ENCODE results near the gene KRTAP9-7.
"Not testable (repeated sequence)": the region's sequence is repeated elsewhere in the genome, so short reads cannot be mapped to it uniquely, and the experiment has no call there.

Gene KRTAP9-7, protein sequence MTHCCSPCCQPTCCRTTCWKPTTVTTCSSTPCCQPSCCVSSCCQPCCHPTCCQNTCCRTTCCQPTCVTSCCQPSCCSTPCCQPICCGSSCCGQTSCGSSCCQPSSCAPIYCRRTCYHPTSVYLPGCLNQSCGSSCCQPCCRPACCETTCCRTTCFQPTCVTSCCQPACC

DNA sequence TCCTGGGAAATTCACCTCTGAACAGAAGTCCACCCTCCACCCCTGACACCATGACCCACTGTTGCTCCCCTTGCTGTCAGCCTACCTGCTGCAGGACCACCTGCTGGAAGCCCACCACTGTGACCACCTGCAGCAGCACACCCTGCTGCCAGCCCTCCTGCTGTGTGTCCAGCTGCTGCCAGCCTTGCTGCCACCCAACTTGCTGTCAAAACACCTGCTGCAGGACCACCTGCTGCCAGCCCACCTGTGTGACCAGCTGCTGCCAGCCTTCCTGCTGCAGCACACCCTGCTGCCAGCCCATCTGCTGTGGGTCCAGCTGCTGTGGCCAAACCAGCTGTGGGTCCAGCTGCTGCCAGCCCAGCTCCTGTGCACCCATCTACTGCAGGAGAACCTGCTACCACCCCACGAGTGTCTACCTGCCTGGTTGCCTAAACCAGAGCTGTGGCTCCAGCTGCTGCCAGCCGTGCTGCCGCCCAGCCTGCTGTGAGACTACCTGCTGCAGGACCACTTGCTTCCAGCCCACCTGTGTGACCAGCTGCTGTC lies at the start of gene KRTAP9-7:
TSS of gene KRTAP9-7 (plus strand) at position 51 of the 543 bp plus-strand sequence. CDS start at position 51, 0 bp downstream.
- DNase-seq: not testable (repeated sequence)

DNA sequence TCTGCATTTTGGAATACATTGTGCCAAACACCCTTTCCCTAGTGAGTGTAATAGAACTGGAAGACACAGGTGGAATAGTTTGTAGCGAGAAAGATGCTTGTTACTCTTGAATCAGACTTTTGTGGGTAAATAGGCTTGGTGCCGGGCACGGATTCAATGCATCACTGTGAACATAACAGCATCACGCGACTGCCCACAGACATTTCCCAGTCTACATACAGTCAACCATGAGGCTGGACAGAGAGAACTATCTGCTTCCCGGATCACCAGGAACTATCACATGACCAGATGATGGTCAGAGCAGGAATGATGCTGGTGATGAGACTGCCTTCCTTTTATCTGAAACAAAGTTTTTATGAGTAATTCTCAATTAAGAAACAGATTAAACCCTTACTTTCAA lies 49.4 kb upstream of the KRTAP9-7 start:
- DNase-seq: no peak

DNA sequence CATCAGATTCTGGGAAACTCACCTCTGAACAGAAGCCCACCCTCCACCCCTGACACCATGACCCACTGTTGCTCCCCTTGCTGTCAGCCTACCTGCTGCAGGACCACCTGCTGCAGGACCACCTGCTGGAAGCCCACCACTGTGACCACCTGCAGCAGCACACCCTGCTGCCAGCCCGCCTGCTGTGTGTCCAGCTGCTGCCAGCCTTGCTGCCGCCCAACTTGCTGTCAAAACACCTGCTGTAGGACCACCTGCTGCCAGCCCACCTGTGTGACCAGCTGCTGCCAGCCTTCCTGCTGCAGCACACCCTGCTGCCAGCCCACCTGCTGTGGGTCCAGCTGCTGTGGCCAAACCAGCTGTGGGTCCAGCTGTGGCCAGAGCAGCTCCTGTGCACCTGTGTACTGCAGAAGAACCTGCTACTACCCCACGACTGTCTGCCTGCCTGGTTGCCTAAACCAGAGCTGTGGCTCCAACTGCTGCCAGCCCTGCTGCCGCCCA lies 48.9 kb upstream of the KRTAP9-7 start, which contains the start of gene KRTAP9-2:
TSS of gene KRTAP9-2 (plus strand) at position 51 of the 498 bp plus-strand sequence. CDS start at position 58, 7 bp downstream.
- DNase-seq: not testable (repeated sequence)

DNA sequence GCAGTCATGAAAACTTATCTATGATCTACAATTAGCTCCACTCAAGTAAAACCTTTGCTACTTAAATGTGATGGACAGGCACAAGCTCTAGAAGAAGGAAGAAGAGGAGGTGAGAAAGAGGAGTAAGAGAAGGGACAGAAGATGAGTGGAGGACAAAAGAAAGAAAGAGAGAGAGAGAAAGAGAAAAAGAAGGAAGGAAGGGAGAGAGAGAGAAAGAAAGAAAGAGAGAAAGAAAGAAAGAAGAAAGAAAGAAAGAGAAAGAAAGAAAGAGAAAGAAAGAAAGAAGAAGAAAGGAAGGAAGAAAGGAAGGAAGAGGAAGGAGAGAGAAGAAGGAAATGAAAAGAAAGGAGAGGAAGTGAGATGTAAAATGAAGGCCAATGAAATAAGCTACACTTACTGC lies 45.4 kb upstream of the KRTAP9-7 start:
- DNase-seq: no peak

DNA sequence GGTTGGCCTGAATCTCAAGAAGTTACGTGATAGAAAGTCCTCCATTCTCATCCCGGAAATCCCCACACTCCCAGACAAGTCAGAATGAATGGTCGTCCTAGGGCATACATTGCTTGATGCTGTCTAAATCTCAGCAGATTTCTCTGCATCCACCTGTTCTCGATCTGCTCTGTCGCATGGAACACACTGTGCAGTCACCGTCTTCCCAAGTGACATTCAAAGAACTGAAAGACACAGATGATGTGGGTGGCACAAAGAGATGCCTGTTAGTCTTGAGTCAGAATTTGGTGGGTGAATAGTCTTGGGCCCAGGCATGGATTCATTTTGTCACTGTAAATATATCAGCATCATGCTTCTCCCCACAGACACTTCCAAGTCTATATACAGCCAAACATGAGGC lies 43.8 kb upstream of the KRTAP9-7 start:
- no peak for DNase-seq

DNA sequence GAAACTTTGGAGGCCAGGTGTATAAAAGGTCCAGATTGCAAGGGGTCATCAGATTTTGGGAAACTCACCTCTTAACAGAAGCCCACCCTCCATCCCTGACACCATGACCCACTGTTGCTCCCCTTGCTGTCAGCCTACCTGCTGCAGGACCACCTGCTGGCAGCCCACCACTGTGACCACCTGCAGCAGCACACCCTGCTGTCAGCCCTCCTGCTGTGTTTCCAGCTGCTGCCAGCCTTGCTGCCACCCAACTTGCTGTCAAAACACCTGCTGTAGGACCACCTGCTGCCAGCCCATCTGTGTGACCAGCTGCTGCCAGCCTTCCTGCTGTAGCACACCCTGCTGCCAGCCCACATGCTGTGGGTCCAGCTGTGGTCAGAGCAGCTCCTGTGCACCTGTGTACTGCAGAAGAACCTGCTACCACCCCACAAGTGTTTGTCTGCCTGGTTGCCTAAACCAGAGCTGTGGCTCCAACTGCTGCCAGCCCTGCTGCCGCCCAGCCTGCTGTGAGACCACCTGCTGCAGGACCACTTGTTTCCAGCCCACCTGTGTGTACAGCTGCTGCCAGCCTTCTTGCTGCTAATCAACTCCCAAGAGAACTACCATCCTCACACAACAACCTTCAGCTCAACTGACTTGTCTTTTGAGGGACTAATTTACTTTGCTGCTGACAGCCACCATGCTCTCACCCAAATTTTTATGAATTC lies 42.9 kb upstream of the KRTAP9-7 start, which contains the start of gene KRTAP9-3:
TSS of gene KRTAP9-3 (plus strand) at position 51 of the 707 bp plus-strand sequence. CDS start at position 104, 53 bp downstream.
- DNase-seq: not testable (repeated sequence)

DNA sequence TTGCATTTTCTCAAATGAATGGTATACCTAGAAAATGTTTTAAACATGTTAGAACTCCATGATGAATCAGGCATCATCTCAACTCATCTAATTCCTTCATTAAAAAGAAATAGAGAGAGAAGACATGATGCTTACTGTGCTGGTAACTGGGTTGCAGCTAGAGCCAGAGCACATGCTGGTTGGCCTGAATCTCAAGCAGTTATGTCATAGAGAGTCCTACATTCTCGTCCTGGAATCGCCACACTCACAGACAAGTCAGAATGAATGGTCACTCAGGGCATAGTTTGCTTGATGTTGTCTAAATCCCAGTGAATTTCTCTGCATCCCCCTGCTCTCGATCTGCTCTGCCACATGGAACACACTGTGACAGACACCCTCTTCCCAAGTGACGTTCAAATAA lies 38.4 kb upstream of the KRTAP9-7 start:
- DNase-seq: not testable (repeated sequence)

DNA sequence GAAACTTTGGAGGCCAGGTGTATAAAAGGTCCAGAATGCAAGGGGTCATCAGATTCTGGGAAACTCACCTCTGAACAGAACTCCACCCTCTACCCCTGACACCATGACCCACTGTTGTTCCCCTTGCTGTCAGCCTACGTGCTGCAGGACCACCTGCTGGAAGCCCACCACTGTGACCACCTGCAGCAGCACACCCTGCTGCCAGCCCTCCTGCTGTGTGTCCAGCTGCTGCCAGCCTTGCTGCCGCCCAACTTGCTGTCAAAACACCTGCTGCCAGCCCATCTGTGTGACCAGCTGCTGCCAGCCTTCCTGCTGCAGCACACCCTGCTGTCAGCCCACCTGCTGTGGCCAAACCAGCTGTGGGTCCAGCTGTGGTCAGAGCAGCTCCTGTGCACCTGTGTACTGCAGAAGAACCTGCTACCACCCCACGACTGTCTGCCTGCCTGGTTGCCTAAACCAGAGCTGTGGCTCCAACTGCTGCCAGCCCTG lies 37.5 kb upstream of the KRTAP9-7 start, which contains the start of gene KRTAP9-8:
TSS of gene KRTAP9-8 (plus strand) at position 51 of the 489 bp plus-strand sequence. CDS start at position 104, 53 bp downstream.
- DNase-seq: not testable (repeated sequence)

DNA sequence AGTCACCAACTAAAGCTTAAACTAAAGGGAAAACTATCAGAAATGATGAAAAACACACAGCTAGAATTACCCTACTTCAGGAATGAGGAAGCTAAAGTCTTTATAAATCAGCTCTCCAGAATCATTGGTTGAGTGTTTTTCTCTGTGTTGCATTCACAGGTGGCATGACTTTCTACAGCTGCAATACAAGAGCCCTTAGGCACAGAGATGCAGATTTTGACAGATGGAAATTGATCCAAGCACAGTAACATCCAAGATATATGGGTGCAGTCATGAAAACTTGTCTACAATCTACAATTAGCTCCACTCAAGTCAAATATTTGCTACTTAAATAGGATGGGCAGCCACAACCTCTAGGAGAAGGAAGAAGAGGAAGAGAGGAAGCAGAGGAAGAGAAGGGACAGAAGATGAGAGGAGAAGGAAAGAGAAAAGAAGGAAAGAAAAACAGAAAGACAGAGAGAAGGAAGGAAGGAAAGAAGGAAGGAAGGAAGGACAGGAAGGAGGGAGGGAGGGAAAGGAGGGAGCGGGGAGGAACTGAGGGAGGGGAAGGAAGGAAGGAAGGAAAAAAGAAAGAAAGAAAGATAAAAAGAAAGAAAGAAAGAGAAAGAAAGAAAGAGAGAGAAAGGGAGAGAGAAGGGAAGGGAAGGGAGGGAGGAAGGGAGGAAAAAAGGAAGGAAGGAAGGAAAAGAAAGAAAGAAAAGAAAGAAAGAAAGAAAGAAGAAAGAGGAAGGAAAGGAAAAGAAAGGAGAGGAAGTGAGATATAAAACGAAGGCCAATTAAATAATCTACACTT lies 28.3 kb upstream of the KRTAP9-7 start:
- not testable (repeated sequence) for DNase-seq

DNA sequence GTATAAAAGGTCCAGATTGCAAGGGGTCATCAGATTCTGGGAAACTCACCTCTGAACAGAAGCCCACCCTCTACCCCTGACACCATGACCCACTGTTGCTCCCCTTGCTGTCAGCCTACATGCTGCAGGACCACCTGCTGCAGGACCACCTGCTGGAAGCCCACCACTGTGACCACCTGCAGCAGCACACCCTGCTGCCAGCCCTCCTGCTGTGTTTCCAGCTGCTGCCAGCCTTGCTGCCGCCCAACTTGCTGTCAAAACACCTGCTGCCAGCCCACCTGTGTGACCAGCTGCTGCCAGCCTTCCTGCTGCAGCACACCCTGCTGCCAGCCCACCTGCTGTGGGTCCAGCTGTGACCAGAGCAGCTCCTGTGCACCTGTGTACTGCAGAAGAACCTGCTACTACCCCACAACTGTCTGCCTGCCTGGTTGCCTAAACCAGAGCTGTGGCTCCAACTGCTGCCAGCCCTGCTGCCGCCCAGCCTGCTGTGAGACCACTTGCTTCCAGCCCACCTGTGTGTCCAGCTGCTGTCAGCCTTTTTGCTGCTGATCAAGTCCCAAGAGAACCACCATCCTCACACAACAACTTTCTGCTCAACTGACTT lies 25.8 kb upstream of the KRTAP9-7 start, which contains the start of gene KRTAP9-4:
TSS of gene KRTAP9-4 (plus strand) at position 51 of the 604 bp plus-strand sequence. CDS start at position 85, 34 bp downstream.
- DNase-seq: not testable (repeated sequence)

DNA sequence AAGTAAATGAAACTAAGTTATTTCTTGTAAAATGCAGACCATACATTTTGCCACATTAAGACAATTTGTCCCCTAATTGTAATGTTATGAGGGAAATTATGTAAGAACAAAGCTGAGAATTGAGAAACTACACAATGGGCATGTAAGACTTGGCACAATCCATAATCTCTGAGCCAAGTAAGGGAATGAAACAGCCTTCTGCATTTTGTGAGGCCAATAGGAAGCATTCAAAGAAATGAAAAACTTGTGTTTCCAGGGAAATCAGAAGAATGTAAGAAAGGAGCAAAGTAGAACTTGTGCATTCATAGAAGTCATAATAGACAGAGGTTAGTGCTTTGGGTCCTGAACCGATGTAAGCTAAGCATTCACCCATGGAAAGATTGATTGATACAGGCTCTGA lies 24.2 kb upstream of the KRTAP9-7 start:
- DNase-seq: no peak

DNA sequence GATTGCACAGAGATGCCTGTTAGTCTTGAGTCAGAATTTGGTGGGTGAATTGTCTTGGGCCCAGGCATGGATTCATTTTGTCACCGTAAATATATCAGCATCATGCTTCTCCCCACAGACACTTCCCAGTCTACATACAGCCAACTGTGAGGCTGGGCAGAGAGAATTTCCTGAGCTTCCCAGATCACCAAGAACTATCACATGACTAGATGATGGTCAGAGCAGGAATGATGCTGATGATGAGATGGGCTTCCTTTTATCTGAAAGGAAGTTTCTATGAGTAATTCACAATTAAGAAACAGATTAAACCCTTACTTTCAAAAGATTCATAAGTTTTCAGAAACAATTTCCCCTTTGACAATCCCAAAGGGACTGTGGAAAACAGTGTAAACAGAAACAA lies 20.6 kb upstream of the KRTAP9-7 start:
- no peak for DNase-seq

DNA sequence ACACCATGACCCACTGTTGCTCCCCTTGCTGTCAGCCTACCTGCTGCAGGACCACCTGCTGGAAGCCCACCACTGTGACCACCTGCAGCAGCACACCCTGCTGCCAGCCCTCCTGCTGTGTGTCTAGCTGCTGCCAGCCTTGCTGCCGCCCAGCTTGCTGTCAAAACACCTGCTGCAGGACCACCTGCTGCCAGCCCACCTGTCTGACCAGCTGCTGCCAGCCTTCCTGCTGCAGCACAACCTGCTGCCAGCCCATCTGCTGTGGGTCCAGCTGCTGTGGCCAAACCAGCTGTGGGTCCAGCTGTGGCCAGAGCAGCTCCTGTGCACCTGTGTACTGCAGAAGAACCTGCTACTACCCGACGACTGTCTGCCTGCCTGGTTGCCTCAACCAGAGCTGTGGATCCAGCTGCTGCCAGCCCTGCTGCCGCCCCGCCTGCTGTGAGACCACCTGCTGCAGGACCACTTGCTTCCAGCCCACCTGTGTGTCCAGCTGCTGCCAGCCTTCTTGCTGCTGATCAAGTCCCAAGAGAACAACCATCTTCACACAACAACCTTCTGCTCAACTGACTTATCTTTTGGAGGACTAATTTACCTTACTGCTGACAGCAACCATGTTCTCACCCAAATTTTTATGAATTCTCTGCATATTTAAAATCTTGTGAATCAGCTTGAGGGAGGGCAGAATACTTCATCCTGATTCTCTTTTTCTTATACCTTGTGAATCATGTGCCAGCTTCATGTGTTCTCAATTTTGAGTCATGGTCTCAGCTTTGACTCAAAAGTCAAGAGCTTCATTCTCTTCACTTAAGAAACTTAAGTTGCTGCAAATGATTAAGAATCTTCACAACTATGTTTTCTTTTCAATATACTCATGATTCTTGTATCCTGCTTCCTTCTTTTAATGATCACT lies 19.9 kb upstream of the KRTAP9-7 start, which contains the start of gene KRTAP9-9:
TSS of gene KRTAP9-9 (plus strand) at position 4 of the 910 bp plus-strand sequence.
- not testable (repeated sequence) for DNase-seq

DNA sequence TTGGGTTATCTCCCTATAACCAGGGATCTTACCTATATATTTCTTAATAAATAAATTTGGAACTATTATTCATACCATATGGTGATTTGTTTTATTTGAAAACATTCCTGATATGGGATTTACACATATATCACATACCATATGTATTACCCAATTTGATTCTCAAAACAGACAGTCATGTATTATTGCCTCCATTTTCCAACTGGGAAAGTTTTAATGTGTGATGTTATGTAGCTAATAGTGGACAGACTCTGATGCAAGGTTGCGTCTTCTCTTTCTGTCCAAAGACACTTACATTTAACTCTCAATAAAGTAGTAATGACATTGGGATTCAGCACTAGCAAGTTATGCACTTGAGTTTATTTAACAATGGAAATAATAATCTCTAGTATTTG lies 19.2 kb upstream of the KRTAP9-7 start:
- no peak for DNase-seq

DNA sequence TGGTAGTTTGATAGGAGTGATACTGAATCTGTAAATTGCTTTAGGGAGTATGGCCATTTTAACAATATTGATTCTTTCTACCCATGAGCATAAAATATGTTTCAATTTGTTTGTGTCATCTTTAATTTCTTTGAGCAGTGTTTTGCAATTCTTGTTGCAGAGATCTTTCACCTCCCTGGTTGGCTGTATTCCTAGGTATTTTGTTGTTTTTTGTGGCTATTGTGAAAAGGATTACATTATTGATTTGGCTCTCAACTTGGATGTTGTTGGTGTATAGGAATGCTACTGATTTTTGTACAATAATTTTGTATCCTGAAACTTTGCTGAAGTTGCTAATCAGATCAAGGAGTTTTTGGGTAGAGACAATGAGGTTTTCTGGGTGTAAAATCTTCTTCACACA lies 17.1 kb upstream of the KRTAP9-7 start:
- DNase-seq: no peak

DNA sequence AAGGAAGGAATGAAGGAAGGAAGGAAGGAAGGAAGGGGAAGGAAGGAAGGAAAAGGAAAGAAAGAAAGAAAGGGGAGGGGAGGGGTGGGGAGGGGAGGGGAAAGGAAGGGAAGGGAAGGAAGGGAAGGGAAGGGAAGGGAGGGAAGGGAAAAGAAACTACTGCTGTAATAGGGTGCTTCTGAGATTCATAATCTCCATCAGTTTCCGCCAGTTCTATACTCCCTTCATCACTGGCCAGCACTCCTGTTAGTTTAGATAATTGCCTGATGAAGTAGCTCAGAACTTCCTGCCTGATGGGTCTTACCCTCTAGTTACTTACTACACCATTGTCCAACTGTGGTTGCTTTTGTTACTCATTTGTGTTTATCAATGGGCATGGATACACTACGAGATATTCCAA lies 12.3 kb upstream of the KRTAP9-7 start:
- DNase-seq: no peak

DNA sequence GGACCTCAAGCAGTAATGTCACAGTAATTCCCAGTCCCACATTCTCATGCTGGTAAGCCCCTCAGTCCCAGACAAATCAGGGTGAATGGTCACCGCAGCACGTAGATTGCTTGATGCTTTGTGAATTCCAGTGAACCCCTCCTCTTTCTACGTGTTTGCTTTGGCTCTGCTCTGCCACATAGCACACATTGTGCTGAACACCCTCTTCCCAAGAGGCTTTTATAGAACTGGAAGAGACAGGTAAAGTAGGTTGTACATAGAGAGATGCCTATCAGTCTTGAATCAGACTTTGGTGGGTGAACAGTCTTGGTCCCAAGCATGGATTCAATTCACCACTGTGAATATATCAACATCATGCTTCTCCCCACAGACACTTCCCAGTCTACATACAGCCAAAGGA lies 10.9 kb upstream of the KRTAP9-7 start:
- no peak for DNase-seq

DNA sequence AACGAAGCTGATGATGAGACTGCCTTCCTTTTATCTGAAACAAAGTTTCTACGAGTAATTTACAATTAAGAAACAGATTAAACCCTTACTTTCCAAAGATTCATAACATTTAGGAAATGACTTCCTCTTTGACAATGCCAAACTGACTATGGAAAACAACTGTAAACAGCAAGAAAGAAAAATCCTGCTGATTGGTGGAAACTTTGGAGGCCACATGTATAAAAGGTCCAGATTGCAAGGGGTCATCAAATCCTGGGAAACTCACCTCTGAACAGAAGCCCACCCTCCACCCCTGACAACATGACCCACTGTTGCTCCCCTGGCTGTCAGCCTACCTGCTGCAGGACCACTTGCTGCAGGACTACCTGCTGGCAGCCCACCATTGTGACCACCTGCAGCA lies 10.4 kb upstream of the KRTAP9-7 start, which contains the start of gene KRTAP9-6:
TSS of gene KRTAP9-6 (plus strand) at position 301 of the 400 bp plus-strand sequence. CDS start at position 301, 0 bp downstream.
- no peak for DNase-seq

DNA sequence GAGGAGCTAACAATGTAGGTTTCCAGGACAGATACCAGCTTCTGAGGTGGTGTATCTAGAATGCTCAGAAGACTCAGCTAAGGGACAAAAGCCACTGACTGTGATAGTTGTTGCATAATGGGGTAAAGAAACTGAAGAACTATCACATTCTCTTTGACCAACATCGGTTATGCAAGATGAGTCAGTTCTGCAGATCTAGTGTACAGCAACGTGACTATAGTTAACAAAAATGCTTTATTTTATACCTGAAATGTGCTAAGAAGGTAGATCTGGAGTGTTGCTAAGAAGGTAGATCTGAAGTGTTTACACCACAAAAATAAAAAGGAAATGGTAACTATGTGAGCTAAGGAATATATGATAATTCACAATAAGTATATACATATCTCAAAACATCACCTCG lies 7.8 kb upstream of the KRTAP9-7 start:
- no peak for DNase-seq
